Muscle layer of duodenum (tissue), 2 donors: Measurements from ENCODE around the gene NLRP13.

Experiments used
- H3K27ac ChIP-seq: one replicate; pipeline ENCODE4 v1.7.0; 2013; ENCODE audit warnings: mild to moderate bottlenecking, low read length
- H3K27me3 ChIP-seq: one replicate; pipeline ENCODE4 v1.7.0; 2013; ENCODE audit warnings: low read depth, mild to moderate bottlenecking, control low read depth, low read length
- H3K36me3 ChIP-seq, 2 donors: one replicate each; pipeline ENCODE4 v1.7.0; 2013; ENCODE audit warnings: low read length in 2 of 2, control low read depth in 1 of 2, mild to moderate bottlenecking in 1 of 2; ENCODE audit not compliant: insufficient read depth in 2 of 2, control insufficient read depth in 1 of 2
- H3K4me1 ChIP-seq, 2 donors: one replicate each; pipeline ENCODE4 v1.7.0; 2013; ENCODE audit warnings: low read length in 2 of 2, mild to moderate bottlenecking in 2 of 2, control low read depth in 1 of 2, moderate library complexity in 1 of 2; ENCODE audit not compliant: insufficient read depth in 2 of 2, control insufficient read depth in 1 of 2
- H3K4me3 ChIP-seq, 2 donors: one replicate each; pipeline ENCODE4 v1.7.0; 2013; ENCODE audit warnings: low read length in 2 of 2, low read depth in 1 of 2, mild to moderate bottlenecking in 1 of 2
- H3K9me3 ChIP-seq, 2 donors: one replicate each; pipeline ENCODE4 v1.7.0; 2013; ENCODE audit warnings: low read length in 2 of 2, control low read depth in 1 of 2, mild to moderate bottlenecking in 1 of 2; ENCODE audit not compliant: control insufficient read depth in 1 of 2
- donor health status: healthy.

The NLRP13 gene

DNA sequence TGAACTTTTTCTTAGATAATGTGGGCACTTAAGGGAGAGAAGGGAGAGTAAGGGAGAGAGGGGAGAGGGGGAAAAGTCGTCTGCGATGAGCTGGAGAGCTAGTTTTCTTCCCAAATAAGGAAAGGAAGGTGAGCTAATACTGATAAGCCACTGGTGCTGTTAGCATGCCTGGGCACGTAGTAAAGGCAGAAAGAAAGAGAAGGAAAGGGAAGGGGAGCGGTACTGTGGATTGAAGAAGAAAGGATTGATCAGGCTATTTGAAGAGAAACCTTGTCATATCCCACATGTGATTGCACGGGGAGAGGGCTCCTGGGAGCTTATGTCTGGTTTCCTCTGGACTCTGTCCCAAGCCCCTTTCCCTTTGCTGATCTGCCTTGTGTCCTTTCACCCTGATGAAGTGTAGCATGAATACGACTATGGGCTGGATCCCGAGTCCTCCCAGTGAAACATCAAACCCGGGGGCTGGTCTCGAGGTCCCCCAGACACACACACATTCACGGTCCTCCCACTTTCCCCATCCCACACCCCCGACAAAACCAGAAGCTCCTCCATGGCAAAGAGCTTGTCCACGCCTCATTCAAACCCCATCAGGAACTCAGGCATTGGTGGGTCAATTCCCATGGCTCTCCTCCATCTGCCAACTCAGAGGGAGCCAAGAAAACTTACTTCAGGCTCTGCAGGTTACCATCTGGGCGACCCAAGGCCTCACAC is 30.6 kb downstream of the NLRP13 start:
- no peak overlapping the region for H3K4me3 ChIP-seq
- peaks cover 0 to 3% of the 10 kb centered on the region in 2 donors for H3K9me3 ChIP-seq
- no peak overlapping the region for H3K27ac ChIP-seq
- no peaks in the 10 kb centered on the region for H3K36me3 ChIP-seq
- no peaks in the 10 kb centered on the region for H3K4me1 ChIP-seq
- no peaks in the 10 kb centered on the region for H3K27me3 ChIP-seq

- Histone ChIP-seq H3K36me3 (no peaks in the 10 kb centered on the region), H3K4me3 (no peak overlapping the region), H3K27me3 (no peaks in the 10 kb centered on the region), H3K4me1 (no peaks in the 10 kb centered on the region), H3K27ac (no peak overlapping the region), H3K9me3 (no peaks in the 10 kb centered on the region)
These were observed 33.2 kb downstream of the NLRP13 start for GRCh38 chr19:55898911-55899310.

GRCh38 chr19:55882626-55883025 is 49.5 kb downstream of the NLRP13 start:
- Histone ChIP-seq H3K4me3 (no peak overlapping the region), H3K36me3 (no peaks in the 10 kb centered on the region), H3K9me3 (peaks cover 4 to 15% of the 10 kb centered on the region in 2 donors), H3K4me1 (no peaks in the 10 kb centered on the region), H3K27me3 (no peaks in the 10 kb centered on the region), H3K27ac (no peak overlapping the region)

DNA sequence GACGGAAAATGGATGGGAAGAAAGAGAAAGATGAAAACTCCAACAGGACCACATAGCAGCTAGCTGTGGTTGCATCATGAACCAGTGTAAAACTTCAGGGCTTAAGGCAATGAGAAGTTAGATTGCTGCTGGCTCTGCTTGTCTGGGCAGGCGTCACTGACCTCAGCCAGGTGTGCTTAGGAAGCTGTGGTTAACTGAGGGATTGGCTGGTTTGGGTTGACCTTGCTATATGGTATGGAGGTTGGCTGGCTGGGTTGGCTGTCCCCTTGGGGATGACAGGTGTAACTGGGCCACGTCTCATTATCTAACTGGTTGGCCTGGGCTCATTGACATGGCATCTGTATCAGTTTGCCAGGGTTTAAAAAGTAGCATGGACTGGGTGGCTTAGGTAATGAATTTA is 54.9 kb downstream of the NLRP13 start:
- Histone ChIP-seq H3K27ac (no peak overlapping the region), H3K27me3 (no peaks in the 10 kb centered on the region), H3K4me1 (no peaks in the 10 kb centered on the region), H3K9me3 (peaks cover 4 to 21% of the 10 kb centered on the region in 2 donors), H3K36me3 (no peaks in the 10 kb centered on the region), H3K4me3 (no peak overlapping the region)

GRCh38 chr19:55870736-55871135 is 61.4 kb downstream of the NLRP13 start:
- Histone ChIP-seq H3K9me3 (peaks cover 0 to 6% of the 10 kb centered on the region in 2 donors), H3K27ac (no peak overlapping the region), H3K36me3 (no peaks in the 10 kb centered on the region), H3K4me1 (no peaks in the 10 kb centered on the region), H3K4me3 (no peak overlapping the region), H3K27me3 (no peaks in the 10 kb centered on the region)

DNA sequence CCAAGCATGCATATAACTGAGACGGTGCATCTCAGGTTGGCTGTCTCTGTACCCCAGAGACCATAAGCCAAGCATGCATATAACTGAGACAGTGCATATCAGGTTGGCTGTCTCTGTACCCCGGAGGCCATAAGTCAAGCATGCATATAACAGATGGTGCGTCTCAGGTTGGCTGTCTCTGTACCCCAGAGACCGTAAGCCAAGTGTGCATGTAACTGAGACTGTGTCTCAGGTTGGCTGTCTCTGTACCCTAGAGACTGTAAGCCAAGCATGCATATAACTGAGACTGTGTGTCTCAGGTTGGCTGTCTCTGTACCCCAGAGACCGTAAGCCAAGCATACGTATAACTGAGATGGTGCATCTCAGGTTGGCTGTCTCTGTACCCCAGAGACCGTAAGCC is 65.0 kb downstream of the NLRP13 start:
- Histone ChIP-seq H3K4me3 (no peak overlapping the region), H3K4me1 (no peaks in the 10 kb centered on the region), H3K27ac (no peak overlapping the region), H3K36me3 (no peaks in the 10 kb centered on the region), H3K27me3 (no peaks in the 10 kb centered on the region), H3K9me3 (no peaks in the 10 kb centered on the region)

DNA sequence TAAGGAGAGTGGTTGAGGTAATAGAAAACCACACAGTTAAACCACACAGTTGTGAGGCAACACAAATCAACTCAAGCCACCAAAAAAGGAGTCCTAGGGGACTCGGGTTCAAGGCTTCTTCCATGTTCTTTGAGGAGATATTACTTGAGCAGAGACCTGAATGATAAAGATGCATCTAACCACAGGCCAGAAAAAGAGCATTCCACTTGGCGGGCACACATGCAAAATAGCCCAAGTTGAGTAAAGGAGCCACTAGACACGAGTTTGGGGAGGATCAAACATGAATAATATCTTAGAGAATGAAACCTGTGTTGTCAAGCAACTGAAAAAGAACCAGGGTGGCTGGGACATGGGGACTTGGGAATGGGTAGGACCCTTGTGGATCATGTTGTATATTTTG is 65.6 kb downstream of the NLRP13 start:
- no peak overlapping the region for H3K27ac ChIP-seq
- no peaks in the 10 kb centered on the region for H3K27me3 ChIP-seq
- no peaks in the 10 kb centered on the region for H3K36me3 ChIP-seq
- no peak overlapping the region for H3K4me3 ChIP-seq
- no peaks in the 10 kb centered on the region for H3K4me1 ChIP-seq
- no peaks in the 10 kb centered on the region for H3K9me3 ChIP-seq

DNA sequence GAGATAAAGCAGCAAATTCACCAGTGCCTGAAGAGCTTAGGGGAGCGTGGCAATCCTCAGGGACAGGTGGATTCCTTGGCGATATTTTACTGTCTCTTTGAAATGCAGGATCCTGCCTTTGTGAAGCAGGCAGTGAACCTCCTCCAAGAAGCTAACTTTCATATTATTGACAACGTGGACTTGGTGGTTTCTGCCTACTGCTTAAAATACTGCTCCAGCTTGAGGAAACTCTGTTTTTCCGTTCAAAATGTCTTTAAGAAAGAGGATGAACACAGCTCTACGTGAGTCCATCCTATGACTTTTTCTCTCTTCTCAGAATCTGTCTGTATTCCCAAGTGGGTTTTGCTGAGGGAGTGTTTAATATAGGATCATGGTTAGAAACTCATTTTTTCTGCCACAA is 73.2 kb downstream of the NLRP13 start:
- Histone ChIP-seq H3K9me3 (no peaks in the 10 kb centered on the region), H3K4me1 (no peaks in the 10 kb centered on the region), H3K27ac (no peak overlapping the region), H3K4me3 (no peak overlapping the region), H3K36me3 (no peaks in the 10 kb centered on the region), H3K27me3 (no peaks in the 10 kb centered on the region)

- Histone ChIP-seq H3K9me3 (no peaks in the 10 kb centered on the region), H3K4me1 (no peaks in the 10 kb centered on the region), H3K27me3 (no peaks in the 10 kb centered on the region), H3K4me3 (no peak overlapping the region), H3K36me3 (no peaks in the 10 kb centered on the region), H3K27ac (no peak overlapping the region)
These were observed 73.7 kb downstream of the NLRP13 start for GRCh38 chr19:55858401-55858800.

GRCh38 chr19:55857974-55858373 is 74.2 kb downstream of the NLRP13 start:
- Histone ChIP-seq H3K4me1 (no peaks in the 10 kb centered on the region), H3K27me3 (no peaks in the 10 kb centered on the region), H3K9me3 (no peaks in the 10 kb centered on the region), H3K4me3 (no peak overlapping the region), H3K27ac (no peak overlapping the region), H3K36me3 (no peaks in the 10 kb centered on the region)

GRCh38 chr19:55857149-55857548 is 75.0 kb downstream of the NLRP13 start:
- no peaks in the 10 kb centered on the region for H3K4me1 ChIP-seq
- no peak overlapping the region for H3K4me3 ChIP-seq
- H3K27me3 ChIP-seq: no peaks in the 10 kb centered on the region
- no peak overlapping the region for H3K27ac ChIP-seq
- H3K36me3 ChIP-seq: no peaks in the 10 kb centered on the region
- H3K9me3 ChIP-seq: no peaks in the 10 kb centered on the region

DNA sequence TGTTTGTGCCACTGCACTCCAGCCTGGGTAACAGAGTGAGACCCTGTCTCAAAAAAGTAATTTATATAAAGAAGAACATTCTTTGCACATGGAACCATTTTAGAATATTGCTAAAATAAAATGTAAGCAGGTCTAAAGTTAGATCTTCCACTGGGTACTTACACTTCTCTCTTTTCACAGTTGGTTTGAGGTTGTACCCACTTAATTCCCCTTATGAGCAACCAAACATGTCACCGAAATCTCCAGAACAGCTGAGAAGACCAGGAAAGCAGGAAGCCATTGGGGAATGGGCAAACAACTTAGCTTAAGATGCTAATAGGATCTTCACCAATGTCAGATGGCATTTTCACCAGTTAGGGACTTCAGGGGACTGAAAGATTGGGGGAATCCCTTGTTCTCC is 77.0 kb downstream of the NLRP13 start:
- Histone ChIP-seq H3K9me3 (no peaks in the 10 kb centered on the region), H3K27me3 (no peaks in the 10 kb centered on the region), H3K27ac (no peak overlapping the region), H3K36me3 (no peaks in the 10 kb centered on the region), H3K4me1 (no peaks in the 10 kb centered on the region), H3K4me3 (no peak overlapping the region)
